HUES48 (cell line): ENCODE measurements around the gene FBLL1.
"Not testable (repeated sequence)": the region's sequence is repeated elsewhere in the genome, so short reads cannot be mapped to it uniquely, and the experiment has no call there.

Source experiments
- H3K27ac ChIP-seq: one replicate; pipeline ENCODE4 v1.7.0; 2013; ENCODE audit warnings: low read depth, low read length, inconsistent platforms
- H3K27me3 ChIP-seq: 2 replicates; pipeline ENCODE4 v1.6.1; 2013; ENCODE audit warnings: mild to moderate bottlenecking, low read length; ENCODE audit not compliant: control insufficient read depth, insufficient read depth
- H3K36me3 ChIP-seq: 2 replicates; pipeline ENCODE4 v1.6.1; 2013; ENCODE audit warnings: low read length; ENCODE audit not compliant: control insufficient read depth, insufficient read depth
- H3K4me1 ChIP-seq: 2 replicates; pipeline ENCODE4 v1.6.1; 2013; ENCODE audit warnings: mild to moderate bottlenecking, low read length; ENCODE audit not compliant: control insufficient read depth, insufficient read depth
- H3K4me3 ChIP-seq: 2 replicates; pipeline ENCODE4 v1.5.1; 2013; ENCODE audit warnings: mild to moderate bottlenecking, low read depth, low read length
- H3K9ac ChIP-seq: 2 replicates; pipeline ENCODE4 v1.6.1; 2013; ENCODE audit warnings: mild to moderate bottlenecking, low read depth, low read length, moderate library complexity
- H3K9me3 ChIP-seq: 2 replicates; pipeline ENCODE4 v1.6.1; 2013; ENCODE audit warnings: low read length; ENCODE audit not compliant: control insufficient read depth, insufficient read depth

The FBLL1 gene

DNA sequence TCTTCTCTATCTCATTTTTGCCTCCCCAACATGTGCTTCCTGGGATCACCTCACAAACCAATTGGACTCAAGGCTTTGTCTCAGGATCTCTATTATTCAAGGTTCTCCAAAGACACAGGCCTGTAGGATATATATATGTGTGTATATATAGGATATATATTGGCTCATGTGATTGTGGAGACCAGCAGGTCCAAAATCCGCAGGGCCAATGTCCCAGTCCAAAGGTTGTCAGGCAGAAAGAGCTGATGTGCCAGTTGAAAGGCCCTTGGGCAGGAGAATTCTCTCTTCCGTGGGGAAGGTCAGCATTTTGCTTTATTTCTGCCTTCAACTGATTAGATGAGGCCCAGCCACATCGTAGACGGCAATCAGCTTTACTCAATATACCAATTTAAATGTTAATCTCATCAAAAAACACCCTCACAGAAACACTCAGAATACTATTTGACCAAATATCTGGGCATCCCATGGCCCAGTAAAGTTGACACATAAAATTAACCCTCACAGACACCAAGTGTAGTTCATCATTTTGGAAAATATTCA lies 1.3 kb upstream of the FBLL1 start:
- no peak overlapping the region for H3K9ac ChIP-seq
- H3K9me3 ChIP-seq = no peaks in the 10 kb centered on the region
- H3K27me3 ChIP-seq = peaks cover 24% of the 10 kb centered on the region

DNA sequence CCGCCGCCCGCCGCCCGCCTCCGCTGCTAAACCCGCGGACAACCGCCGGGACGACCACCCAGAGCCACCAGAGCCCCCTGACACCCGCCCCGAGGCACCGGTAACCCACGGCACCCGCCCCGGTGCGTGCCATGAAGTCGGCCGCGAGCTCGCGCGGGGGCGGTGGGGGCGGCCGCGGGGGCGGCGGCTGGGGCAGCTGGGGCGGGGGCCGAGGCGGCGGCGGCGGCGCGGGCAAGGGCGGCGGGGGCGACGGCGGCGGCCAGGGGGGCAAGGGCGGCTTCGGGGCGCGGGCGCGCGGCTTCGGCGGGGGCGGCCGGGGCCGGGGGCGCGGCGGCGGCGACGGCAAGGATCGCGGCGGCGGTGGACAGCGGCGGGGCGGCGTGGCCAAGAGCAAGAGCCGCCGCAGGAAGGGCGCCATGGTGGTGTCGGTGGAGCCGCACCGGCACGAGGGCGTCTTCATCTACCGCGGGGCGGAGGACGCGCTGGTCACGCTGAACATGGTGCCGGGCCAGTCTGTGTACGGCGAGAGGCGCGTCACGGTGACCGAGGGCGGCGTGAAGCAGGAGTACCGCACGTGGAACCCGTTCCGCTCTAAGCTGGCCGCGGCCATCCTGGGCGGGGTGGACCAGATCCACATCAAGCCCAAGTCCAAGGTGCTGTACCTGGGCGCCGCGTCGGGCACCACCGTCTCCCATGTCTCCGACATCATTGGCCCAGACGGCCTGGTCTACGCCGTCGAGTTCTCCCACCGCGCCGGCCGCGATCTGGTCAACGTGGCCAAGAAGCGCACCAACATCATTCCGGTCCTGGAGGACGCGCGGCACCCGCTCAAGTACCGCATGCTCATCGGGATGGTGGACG lies 499 bp downstream of the FBLL1 start:
- Histone ChIP-seq H3K4me3 (peak overlapping the region; percentile 62), H3K36me3 (no peaks in the 10 kb centered on the region), H3K9me3 (no peaks in the 10 kb centered on the region), H3K27me3 (peaks cover 24% of the 10 kb centered on the region), H3K9ac (no peak overlapping the region), H3K27ac (no peak overlapping the region), H3K4me1 (peaks cover 20% of the 10 kb centered on the region)

More for the DNA sequence above, 1.3 kb upstream of the FBLL1 start:
- Histone ChIP-seq H3K27ac (no peak overlapping the region), H3K4me1 (peaks cover 19% of the 10 kb centered on the region), H3K36me3 (no peaks in the 10 kb centered on the region), H3K4me3 (no peak overlapping the region)

- H3K9me3 ChIP-seq = no peaks in the 10 kb centered on the region
- H3K4me1 ChIP-seq = peaks cover 20% of the 10 kb centered on the region
- H3K27ac ChIP-seq = no peak overlapping the region
- peaks cover 24% of the 10 kb centered on the region for H3K27me3 ChIP-seq
- no peak overlapping the region for H3K9ac ChIP-seq
- no peaks in the 10 kb centered on the region for H3K36me3 ChIP-seq
- no peak overlapping the region for H3K4me3 ChIP-seq
Observed at GRCh38 chr5:168530621-168531150, 1.6 kb downstream of the FBLL1 start.

GRCh38 chr5:168531191-168531590 lies 2.1 kb downstream of the FBLL1 start:
- Histone ChIP-seq H3K9ac (no peak overlapping the region), H3K27ac (no peak overlapping the region), H3K36me3 (no peaks in the 10 kb centered on the region), H3K27me3 (peaks cover 24% of the 10 kb centered on the region), H3K9me3 (no peaks in the 10 kb centered on the region), H3K4me1 (peaks cover 20% of the 10 kb centered on the region), H3K4me3 (no peak overlapping the region)

DNA sequence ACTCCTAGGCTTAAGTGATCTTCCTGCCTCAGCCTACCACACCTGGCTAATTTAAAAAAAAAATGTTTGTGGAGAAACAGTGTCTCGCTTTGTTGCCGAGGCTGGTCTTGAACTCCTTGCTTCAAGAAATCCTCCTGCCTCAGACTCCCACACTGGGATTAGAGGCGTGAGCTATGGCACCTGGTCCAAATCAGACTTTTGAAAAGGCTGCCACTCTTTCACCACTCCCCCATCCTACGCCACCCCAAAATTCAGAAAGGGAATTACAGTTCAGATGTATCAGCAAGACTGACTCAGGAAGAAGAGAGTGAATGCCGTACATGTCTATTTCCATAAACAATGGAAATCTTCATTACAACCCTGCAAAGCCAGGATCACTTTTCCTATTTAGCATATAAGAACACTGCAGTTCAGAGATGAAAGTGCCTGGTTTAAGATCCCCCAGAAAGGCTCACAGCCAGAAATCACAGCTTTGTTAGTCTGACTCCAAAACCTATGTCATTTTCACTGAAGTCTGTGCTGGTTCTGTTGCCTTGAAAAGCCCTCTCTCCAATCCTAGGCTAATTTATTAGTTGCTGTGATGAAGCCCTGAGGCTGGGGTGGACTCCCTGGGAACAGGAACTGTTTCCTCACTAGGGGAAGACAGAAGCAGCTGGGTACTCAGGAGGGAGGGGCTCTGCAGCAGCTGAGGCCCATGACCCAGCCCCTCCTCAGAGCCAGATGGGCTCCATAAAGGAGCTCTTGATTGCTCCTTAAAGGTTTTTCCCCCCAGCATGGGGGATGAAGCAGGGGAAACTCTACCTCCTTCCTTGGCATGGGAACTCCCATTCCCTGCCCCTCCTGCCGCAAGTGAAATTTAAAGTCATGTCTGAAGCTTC lies 3.1 kb downstream of the FBLL1 start:
- Histone ChIP-seq H3K27ac (no peak overlapping the region), H3K4me1 (peaks cover 20% of the 10 kb centered on the region), H3K9ac (no peak overlapping the region), H3K4me3 (no peak overlapping the region), H3K36me3 (no peaks in the 10 kb centered on the region), H3K27me3 (peaks cover 24% of the 10 kb centered on the region), H3K9me3 (no peaks in the 10 kb centered on the region)

DNA sequence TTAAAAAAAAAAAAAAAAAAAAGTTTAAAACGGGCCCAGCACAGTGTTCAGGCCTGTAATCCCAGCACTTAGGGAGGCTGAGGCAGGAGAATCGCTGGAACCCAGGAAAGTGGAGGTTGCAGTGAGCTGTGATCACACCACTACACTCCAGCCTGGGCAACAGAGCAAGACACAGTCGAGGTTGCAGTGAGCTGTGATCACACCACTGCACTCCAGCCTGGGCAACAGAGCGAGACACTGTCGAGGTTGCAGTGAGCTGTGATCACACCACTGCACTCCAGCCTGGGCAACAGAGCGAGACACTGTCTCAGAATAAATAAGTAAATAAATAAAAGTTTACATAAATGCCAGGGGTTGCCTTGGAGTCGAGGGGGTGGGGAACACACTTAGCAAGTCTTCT lies 5.2 kb downstream of the FBLL1 start:
- H3K9me3 ChIP-seq, H3K36me3 ChIP-seq, H3K27ac ChIP-seq, H3K4me3 ChIP-seq, H3K9ac ChIP-seq: not testable (repeated sequence)
- Histone ChIP-seq H3K4me1 (peaks cover 15% of the 10 kb centered on the region), H3K27me3 (peaks cover 13% of the 10 kb centered on the region)

DNA sequence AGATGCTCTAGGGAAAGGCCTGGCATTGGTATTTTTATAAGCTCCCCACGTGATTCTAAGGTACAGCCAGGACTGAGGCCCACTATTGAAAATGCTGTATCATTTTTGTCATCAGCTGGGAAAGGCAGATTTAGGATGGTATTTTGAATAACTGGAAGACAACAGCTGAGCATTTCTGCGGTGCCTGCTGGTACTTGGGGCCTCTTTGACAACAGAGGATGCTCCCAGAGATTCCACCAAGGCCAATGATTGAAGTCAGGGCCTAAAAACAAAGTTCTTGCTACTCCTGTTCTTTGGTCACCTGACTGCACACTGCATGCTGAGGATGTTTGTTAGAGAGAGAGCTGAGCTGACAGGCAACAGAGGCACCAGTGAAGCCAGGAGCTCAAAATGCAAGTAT lies 8.1 kb downstream of the FBLL1 start:
- Histone ChIP-seq H3K36me3 (no peaks in the 10 kb centered on the region), H3K27ac (no peak overlapping the region), H3K27me3 (no peaks in the 10 kb centered on the region), H3K4me1 (peaks cover 7% of the 10 kb centered on the region; the same call in 1 of the 2 replicates), H3K9me3 (no peaks in the 10 kb centered on the region), H3K9ac (no peak overlapping the region), H3K4me3 (no peak overlapping the region)

GRCh38 chr5:168549554-168549953 lies 20.4 kb downstream of the FBLL1 start:
- H3K36me3 ChIP-seq = peaks cover 33% of the 10 kb centered on the region
- no peak overlapping the region for H3K4me3 ChIP-seq
- H3K27ac ChIP-seq = no peak overlapping the region

DNA sequence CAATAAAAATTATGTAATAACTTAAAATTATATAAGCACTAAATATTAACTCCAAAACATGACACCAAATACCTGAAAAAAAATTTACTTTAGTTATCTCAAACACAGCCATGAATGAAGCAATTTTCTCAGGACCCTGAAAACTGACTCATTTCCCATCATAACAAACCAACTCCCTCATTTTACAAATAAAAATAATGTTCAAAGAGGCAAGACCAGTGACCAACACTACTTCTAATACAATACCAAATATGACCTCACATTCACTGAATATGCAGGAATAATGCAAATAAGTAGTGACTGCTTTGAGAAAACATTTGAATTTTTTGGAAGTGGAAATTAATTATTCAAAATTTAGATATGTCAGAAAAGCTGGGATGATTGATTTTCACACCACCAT lies 21.6 kb downstream of the FBLL1 start:
- Histone ChIP-seq H3K9me3 (no peaks in the 10 kb centered on the region), H3K9ac (no peak overlapping the region), H3K36me3 (peaks cover 42% of the 10 kb centered on the region)

More at GRCh38 chr5:168549554-168549953, 20.4 kb downstream of the FBLL1 start:
- Histone ChIP-seq H3K4me1 (no peaks in the 10 kb centered on the region), H3K9me3 (no peaks in the 10 kb centered on the region), H3K9ac (no peak overlapping the region), H3K27me3 (no peaks in the 10 kb centered on the region)

DNA sequence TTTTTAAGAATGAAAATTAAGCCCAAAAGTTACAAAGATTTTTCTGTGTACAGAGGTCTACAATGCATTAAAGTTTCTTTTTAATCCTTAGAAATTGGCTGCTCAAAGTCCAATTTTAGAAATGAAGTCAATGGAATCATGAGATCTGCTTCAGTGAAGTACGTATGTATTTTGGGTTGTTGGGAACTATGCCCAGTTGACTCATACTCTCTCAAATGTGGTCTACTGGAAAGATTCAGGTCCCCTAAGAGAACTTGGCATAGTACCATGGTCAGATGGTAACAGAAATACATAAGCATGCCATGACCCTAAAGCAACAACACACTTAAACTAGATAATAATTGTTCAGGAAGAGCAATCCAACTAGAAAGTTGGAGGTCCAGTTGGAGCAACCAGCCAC lies 23.0 kb downstream of the FBLL1 start:
- H3K9me3 ChIP-seq = no peaks in the 10 kb centered on the region

More for the DNA sequence above, 21.6 kb downstream of the FBLL1 start:
- Histone ChIP-seq H3K4me3 (no peak overlapping the region), H3K4me1 (no peaks in the 10 kb centered on the region), H3K27ac (no peak overlapping the region), H3K27me3 (no peaks in the 10 kb centered on the region)

More for the DNA sequence above, 23.0 kb downstream of the FBLL1 start:
- Histone ChIP-seq H3K9ac (no peak overlapping the region), H3K27me3 (no peaks in the 10 kb centered on the region), H3K36me3 (peaks cover 57% of the 10 kb centered on the region), H3K4me1 (no peaks in the 10 kb centered on the region), H3K27ac (no peak overlapping the region), H3K4me3 (no peak overlapping the region)
